Pancreas (tissue), 10 donors: ENCODE data around the gene MRPL27. TPM values are rescaled to one million over a fixed set of nuclear protein-coding genes. Genes with fewer than 3 reads are reported as not detected.

Experiments
- ATAC-seq, 4 donors: fragments of 200-7000 bp; cut with Tn5 transposase; one replicate each; pipeline versions ENCODE4 v1.8.0 to v1.9.1; 2020; ENCODE audit warnings: mild to moderate bottlenecking in 4 of 4, moderate library complexity in 4 of 4
- DNase-seq, 6 donors: peaks; one replicate each; pipeline ENCODE4 v3.0.0-alpha.2; 2020
- FAIRE-seq: peaks from 2 replicates; lab custom pipeline; 2012; peaks lifted over from hg19 to GRCh38; lab: Jason Lieb, UNC
- H3K27ac ChIP-seq, 4 donors: fragments of 200-600 bp; sonication (generic); 1 replicate in 3 of 4; 2 replicates in 1 of 4; pipeline versions ENCODE4 v1.5.0 to v1.8.0; 2020
- H3K27me3 ChIP-seq, 4 donors: fragments of 200-600 bp; one replicate each; pipeline ENCODE4 v1.8.0; 2021
- H3K36me3 ChIP-seq, 3 donors: fragments of 200-600 bp; sonication (generic) in 1 of 3; one replicate each; pipeline versions ENCODE4 v1.5.0 to v1.8.0; 2020 to 2021
- H3K4me1 ChIP-seq, 3 donors: fragments of 200-600 bp; one replicate each; pipeline ENCODE4 v1.8.0; 2021
- H3K4me3 ChIP-seq, 4 donors: fragments of 200-600 bp; sonication (generic) in 2 of 4; one replicate each; pipeline versions ENCODE4 v1.5.0 to v1.8.0; 2020 to 2021
- H3K9me3 ChIP-seq, 4 donors: fragments of 200-600 bp; one replicate each; pipeline ENCODE4 v1.8.0; 2021
- WGBS, 2 donors: extraction: QIAGEN DNeasy Blood & Tissue Kit; methylation state at CpG; one replicate each; pipeline ENCODE4 v1.1.7; 2013; 5-methylcytosine and 5-hydroxymethylcytosine counted together
- intact Hi-C, 3 donors: fragments of 100-400 bp; cut with DNase I; formaldehyde crosslinking; loops; one replicate each; pipeline versions ENCODE4 v1.11.1 to v1.14.2; 2022
- polyA plus RNA-seq, 2 donors: library from polyadenylated mRNA; stranded (reverse); fragments of 200-250 nt; gene quantifications; one replicate each; pipeline ENCODE4 v1.2.3, GENCODE V29; 2013
- total RNA-seq, 6 donors: library from RNA; stranded (reverse); fragmentation: NEBNext Ultra II Directional in 4 of 6; extraction: Animal tissue kit (Norgen Biotek cat#: 25700) in 4 of 6; gene quantifications; one replicate each; pipeline versions ENCODE4 v1.2.1 to v1.2.4, GENCODE V29; 2021 to 2023
- TF ChIP-seq, protein P1 (sequence below), 4 donors: fragments of 200-600 bp; sonication (generic) in 3 of 4; IDR thresholded peaks; one replicate each; pipeline versions ENCODE4 v1.5.0 to v1.8.0; 2021; ENCODE audit warnings: antibody characterized with exemption in 4 of 4
- donor health status: healthy with polysubstance abuse.
- donor health status: DM: no; HTN: no; CAD: no; lungs with moderate emphysema.
- donor health status: DM: no; HTN: no; CAD: no.
- donor health status: control.
- donor health status: control.
- donor health status: Bipolar disorder and iron deficiency.
- donor health status: DM: yes; HTN: yes; CAD: no.
- donor health status: DM: no; HTN: no; CAD: no.
- donor health status: DM: no; HTN: no; CAD: no.
- donor health status: DM: yes; HTN: yes; CAD: no.

The MRPL27 gene
- total and polyA plus RNA-seq, 8 donors, result 19.6 to 89.0 (median 27.2) TPM

DNA sequence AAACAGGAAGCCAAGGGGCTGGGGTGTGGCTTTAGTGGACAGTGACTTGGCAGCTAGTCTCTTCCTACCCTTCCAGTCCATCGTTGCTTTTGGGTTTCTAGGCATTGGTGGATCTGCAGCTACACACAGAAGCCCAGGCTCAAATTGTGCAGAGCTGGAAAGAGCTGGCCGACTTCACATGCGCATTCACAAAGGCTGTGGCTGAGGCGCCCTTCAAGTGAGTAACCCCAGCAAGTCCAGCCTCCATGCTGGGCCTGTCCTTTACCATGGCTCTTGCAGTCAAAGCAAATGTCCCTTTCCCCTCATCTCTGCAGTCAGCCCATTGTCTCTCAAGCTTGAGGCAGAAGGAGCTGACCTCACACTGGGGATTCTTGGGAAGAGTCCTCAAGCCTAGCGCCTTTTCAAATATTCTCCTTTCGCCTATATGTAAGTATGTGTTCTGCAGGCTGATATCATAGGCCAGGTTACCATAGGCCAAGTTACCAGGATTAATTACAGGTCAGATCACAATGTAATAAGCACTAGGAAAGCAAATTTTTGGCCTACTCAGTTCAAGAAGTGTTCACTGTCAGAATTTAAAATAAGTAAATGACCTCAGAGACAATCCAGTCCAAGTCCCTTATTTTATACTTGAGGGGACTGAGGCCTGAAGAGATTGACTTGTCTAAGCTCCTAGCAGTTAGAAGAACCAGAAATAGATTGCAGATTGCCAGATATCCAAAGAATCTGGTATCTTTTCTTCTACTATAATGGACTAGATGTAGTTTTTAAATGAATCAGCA lies 6.6 kb upstream of the MRPL27 start:
- DNase-seq (no peak), FAIRE-seq (no peak), ATAC-seq (peak in 1 of 4 donors; percentile 12)
- no peak overlapping the region for H3K4me3 ChIP-seq
- no peaks in the 10 kb centered on the region for H3K27me3 ChIP-seq
- TF ChIP-seq, protein P1, sequence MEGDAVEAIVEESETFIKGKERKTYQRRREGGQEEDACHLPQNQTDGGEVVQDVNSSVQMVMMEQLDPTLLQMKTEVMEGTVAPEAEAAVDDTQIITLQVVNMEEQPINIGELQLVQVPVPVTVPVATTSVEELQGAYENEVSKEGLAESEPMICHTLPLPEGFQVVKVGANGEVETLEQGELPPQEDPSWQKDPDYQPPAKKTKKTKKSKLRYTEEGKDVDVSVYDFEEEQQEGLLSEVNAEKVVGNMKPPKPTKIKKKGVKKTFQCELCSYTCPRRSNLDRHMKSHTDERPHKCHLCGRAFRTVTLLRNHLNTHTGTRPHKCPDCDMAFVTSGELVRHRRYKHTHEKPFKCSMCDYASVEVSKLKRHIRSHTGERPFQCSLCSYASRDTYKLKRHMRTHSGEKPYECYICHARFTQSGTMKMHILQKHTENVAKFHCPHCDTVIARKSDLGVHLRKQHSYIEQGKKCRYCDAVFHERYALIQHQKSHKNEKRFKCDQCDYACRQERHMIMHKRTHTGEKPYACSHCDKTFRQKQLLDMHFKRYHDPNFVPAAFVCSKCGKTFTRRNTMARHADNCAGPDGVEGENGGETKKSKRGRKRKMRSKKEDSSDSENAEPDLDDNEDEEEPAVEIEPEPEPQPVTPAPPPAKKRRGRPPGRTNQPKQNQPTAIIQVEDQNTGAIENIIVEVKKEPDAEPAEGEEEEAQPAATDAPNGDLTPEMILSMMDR (IDR thresholded peaks at IDR 0.05), result no peak
- no peak overlapping the region for H3K27ac ChIP-seq
- no peaks in the 10 kb centered on the region for H3K4me1 ChIP-seq
- no peaks in the 10 kb centered on the region for H3K9me3 ChIP-seq
- intact Hi-C loops, result no loop called here
- H3K36me3 ChIP-seq, result peaks cover 0 to 33% (median 26%) of the 10 kb centered on the region in 3 donors
- WGBS, 2 donors, result 82 to 86% methylated on average over 6 of the region's 6 CpGs

DNA sequence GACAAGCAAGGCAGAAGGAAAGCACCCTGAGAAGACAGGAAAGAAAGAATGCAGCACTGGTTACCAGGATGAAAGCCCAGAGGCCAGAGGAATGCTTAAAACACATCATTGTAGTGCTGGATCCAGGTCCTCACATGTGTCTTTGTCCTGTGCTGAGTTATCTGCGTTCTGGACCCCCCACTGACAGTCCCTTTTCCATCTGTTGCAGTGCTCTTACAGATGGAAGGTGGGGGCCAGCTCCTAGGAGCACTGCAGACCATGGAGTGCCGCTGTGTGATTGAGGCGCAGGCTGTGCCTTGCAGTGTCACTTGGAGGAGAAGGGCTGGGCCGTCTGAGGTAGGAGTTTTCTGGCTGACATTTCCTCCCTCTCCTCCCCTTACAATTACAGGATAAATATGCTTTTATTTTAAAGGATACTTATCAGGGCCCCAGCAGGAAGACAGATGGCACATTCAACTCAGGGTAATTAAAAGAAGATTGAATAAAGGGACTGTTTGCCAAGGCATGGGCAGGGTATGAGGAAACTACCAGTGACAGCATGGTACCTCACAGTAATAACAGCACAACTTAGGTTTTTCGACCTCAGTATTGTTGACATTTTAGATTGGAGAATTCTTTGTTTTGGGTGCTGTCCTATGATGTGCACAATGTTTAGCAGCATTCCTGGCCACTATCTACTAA lies 3.0 kb upstream of the MRPL27 start:
- Histone ChIP-seq H3K9me3 (no peaks in the 10 kb centered on the region), H3K27ac (no peak overlapping the region), H3K36me3 (no peaks in the 10 kb centered on the region), H3K4me3 (no peak overlapping the region), H3K4me1 (peaks cover 0 to 11% (median 0%) of the 10 kb centered on the region in 3 donors), H3K27me3 (no peaks in the 10 kb centered on the region)
- intact Hi-C loops, result no loop called here
- WGBS, 2 donors, result 70 to 73% methylated on average over 5 of the region's 5 CpGs
- no peak for FAIRE-seq
- no peak for DNase-seq
- TF ChIP-seq, protein P1 (IDR thresholded peaks at IDR 0.05), result no peak
- no peak for ATAC-seq

GRCh38 chr17:50373705-50374104 lies 721 bp upstream of the MRPL27 start:
- intact Hi-C loops, result no loop called here
- ATAC-seq, result no peak
- H3K27me3 ChIP-seq, result no peaks in the 10 kb centered on the region
- FAIRE-seq, result no peak
- H3K27ac ChIP-seq, result no peak overlapping the region
- DNase-seq, result no peak
- H3K4me3 ChIP-seq, result no peak overlapping the region
- TF ChIP-seq, protein P1 (IDR thresholded peaks at IDR 0.05), result no peak
- no peaks in the 10 kb centered on the region for H3K9me3 ChIP-seq
- peaks cover 0 to 11% (median 0%) of the 10 kb centered on the region in 3 donors for H3K4me1 ChIP-seq
- H3K36me3 ChIP-seq, result peaks cover 0 to 18% (median 13%) of the 10 kb centered on the region in 3 donors
- WGBS, 2 donors, result 67 to 75% methylated on average over 2 of the region's 2 CpGs

DNA sequence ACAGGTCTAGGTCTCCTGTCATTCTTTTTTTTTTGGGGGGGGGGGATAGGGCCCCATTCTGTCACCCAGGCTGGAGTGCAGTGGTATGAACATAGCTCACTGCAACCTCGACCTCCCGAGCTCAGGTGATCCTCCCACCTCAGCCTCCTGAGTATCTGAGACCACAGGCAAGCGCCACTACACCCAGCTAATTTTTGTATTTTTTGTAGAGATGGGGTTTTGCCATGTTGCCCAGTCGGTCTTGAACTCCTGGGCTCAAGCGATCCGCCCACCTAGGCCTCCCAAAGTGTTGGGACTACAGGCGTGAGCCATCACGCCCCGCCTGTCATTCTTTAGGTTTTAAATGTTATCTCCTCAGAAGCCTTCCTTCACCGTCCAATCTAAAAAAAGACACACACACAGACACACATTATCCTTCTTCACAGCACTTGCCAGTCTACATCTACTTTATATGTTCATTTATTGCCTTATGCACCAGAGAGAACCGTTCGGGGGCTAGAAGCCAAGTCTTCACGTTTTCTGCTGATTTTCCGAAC lies 694 bp downstream of the MRPL27 start:
- DNase-seq (no peak), ATAC-seq (peak in 1 of 4 donors; percentile 4), FAIRE-seq (no peak)
- TF ChIP-seq, protein P1 (IDR thresholded peaks at IDR 0.05), result no peak
- H3K4me3 ChIP-seq, result peak overlapping the region; percentile 70 to 82 (median 76)
- H3K27me3 ChIP-seq, result no peaks in the 10 kb centered on the region
- WGBS, 2 donors, result 12 to 15% methylated on average over 14 of the region's 14 CpGs
- no peaks in the 10 kb centered on the region for H3K9me3 ChIP-seq
- H3K27ac ChIP-seq, result peak overlapping the region; percentile 80 to 91 (median 88)
- intact Hi-C loops, result no loop called here
- peaks cover 0 to 11% (median 0%) of the 10 kb centered on the region in 3 donors for H3K4me1 ChIP-seq
- peaks cover 6 to 32% (median 20%) of the 10 kb centered on the region in 3 donors for H3K36me3 ChIP-seq
